SH-SY5Y (cell line): ENCODE measurements around the gene AIF1L.

Experiments
- GATA2 ChIP-seq: IDR thresholded peaks from 2 replicates; pipeline ENCODE4 v1.6.1; 2011; ENCODE audit warnings: mild to moderate bottlenecking, low read depth, low read length
- GATA3 ChIP-seq: IDR thresholded peaks from 2 replicates; pipeline ENCODE4 v1.6.1; 2011; ENCODE audit warnings: low read depth, mild to moderate bottlenecking, low read length, moderate library complexity

AIF1L gene

DNA sequence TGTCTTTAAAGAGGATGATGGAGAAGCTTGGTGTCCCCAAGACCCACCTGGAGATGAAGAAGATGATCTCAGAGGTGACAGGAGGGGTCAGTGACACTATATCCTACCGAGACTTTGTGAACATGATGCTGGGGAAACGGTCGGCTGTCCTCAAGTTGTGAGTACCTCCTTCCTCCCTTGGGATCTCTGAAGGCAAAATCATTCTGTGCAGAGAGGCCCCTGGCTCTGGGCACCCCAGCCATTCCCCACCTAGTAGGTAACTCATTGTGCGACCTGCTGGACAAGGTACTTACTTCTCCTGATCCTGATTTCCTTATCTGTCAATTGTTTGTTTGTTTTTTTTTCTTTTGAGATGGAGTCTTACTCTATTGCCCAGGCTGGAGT lies 21.4 kb downstream of the AIF1L start:
- TF ChIP-seq GATA2: no peak
- TF ChIP-seq GATA3: no peak

DNA sequence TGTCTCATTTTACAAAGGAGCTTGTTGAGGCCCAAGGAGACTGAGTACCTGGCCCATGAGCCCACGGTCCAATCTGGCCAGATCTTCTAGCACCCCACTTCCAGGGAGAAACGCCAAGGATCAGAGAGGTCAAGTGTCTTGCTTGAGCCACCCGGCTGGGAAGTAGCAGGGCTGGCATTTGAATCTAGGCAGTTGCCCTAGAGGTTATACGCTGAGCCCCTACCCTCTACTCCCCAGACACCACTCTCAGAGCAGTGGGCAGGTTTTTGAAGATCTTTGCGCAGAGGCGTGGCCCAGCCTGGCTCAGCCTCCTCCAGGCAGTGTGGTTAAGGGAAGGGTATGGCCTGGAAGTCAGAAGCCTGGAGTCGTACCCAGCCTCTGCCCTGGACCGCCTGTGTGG lies 23.3 kb downstream of the AIF1L start:
- TF ChIP-seq GATA2 (no peak), GATA3 (no peak)

DNA sequence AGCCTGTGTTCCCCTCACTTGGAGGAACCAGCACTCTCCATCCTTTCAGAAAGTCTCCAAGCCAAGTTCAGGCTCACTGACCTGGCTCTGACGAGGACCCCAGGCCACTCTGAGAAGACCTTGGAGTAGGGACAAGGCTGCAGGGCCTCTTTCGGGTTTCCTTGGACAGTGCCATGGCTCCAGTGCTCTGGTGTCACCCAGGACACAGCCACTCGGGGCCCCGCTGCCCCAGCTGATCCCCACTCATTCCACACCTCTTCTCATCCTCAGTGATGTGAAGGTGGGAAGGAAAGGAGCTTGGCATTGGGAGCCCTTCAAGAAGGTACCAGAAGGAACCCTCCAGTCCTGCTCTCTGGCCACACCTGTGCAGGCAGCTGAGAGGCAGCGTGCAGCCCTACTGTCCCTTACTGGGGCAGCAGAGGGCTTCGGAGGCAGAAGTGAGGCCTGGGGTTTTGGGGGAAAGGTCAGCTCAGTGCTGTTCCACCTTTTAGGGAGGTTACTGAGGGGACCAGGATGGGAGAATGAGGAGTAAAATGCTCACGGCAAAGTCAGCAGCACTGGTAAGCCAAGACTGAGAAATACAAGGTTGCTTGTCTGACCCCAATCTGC lies 24.4 kb downstream of the AIF1L start:
- TF ChIP-seq GATA2 (no peak), GATA3 (no peak)

DNA sequence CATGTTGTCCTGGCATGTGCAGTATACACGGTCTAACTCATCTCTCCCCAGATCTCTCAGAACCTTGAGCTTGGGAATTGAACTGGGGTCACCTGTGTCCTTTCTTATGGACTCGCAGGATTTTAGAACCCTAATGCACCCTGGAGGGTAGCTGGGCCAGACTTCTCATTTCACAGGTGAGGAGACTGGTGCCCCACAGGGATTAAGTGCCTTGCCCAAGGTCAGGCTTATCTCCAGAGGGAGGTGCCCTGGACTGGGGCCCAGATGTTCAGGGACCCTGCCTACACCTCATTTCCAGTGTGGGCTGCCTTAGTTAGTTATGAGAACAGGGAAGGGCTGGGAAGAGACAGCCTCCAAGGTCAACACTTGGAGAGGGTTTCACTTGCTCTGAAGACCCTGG lies 25.0 kb downstream of the AIF1L start:
- no peak for TF ChIP-seq GATA3
- no peak for TF ChIP-seq GATA2

DNA sequence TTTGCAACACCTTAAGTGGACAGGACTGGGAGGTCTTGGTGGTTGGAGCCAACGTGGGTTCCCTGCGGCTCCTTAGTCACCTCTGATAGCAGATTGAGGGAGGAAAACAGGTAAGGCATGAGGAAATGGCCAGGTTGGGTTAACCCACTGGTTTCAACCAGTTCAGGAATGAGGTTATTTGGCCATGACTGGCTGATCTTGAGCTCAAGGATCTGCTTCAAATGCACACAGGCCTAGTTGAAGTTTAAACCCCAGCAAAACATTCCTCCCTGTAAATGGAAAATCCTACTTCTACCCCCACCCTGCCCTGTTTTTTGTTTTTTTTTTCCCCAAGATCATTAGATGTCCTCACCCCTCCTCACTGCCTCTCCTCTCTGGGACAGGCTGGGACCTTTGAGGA lies 25.8 kb downstream of the AIF1L start:
- TF ChIP-seq GATA3: no peak
- no peak for TF ChIP-seq GATA2

DNA sequence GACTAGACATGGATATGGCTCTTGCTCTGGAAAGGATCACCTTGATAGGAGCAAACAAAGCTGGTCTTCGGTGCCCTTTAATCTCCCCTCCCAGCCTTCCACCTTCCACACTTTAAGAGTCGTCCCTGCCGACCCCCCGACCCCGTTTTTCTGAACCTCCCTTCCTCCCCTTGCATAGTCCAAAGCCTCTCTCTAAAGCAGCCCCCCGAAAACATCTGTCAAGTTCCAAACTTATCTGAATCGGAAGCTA lies 28.6 kb downstream of the AIF1L start:
- TF ChIP-seq GATA2 (no peak), GATA3 (no peak)

DNA sequence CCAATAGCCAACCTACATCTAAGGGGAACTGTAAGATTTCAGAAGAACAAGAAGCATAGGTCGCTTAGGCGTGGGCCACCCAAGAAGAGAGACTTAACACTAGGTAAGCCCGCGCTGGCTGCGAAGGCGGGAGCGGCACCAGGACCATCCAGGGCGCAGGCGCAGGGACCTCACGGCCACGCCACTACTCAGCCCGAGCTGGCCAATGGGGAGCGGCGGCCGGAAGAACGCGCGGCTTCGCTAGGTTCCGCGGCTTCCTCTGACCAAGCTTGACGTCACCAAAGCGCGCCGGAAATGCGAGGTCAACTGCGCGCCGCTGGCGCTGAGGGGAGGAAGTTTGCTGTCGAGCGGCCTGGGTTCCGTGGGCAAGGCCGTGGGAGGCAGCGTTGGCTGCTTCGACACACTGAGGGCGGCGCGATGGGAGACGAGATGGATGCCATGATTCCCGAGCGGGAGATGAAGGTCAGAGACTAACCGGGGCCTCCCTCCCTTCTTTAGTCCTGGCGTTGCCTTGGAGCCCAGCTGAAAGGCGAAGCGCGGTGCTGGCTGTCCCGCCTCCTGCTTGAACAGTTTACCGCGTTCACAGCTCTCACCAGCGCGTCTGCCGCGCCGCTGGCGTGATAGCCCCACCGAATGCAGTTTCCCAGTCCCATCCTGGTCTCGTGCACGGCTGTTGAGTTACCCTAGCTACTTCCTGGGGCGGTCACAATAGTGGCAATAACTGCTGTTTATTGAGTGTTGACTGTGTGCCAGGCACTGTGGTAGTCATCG lies 29.1 kb downstream of the AIF1L start, which contains the start of gene NUP214:
Gene NUP214, plus strand, starts transcription at position 299 of the 771 bp plus-strand sequence. Its CDS starts 119 bp downstream, at position 418.
- TF ChIP-seq GATA2 (no peak), GATA3 (no peak)

DNA sequence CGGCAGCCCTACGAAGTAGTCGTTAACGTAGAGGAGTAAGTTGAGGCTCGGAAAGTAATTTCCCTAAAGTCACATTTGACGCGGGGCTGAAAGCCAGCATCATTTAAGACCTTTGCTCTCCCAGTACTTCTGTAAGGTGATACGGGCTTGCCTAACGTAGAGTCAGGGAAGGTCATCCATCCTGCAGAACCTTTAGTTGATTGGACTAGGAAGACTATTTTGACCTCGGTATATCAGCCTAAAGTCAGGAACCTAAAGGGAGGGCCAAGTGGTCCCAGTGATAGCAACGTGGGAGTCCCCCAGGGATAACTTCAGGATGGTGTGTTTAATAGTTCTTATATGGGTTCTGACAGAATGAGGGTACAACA lies 29.7 kb downstream of the AIF1L start:
- TF ChIP-seq GATA2 (no peak), GATA3 (no peak)

DNA sequence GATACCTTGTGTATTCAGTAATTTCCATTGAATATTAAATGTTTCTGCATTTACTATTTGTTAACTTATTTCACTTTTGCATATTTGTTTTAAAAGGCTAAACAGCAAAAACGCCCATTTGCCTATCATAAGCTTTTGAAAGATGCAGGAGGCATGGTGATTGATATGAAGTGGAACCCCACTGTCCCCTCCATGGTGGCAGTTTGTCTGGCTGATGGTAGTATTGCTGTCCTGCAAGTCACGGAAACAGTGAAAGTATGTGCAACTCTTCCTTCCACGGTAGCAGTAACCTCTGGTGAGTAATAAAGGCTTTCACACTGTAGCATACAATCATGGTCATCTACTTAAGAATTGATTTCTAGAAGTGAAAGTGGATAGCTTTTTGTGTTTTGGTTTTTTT lies 32.9 kb downstream of the AIF1L start:
- TF ChIP-seq GATA3 (no peak), GATA2 (no peak)

DNA sequence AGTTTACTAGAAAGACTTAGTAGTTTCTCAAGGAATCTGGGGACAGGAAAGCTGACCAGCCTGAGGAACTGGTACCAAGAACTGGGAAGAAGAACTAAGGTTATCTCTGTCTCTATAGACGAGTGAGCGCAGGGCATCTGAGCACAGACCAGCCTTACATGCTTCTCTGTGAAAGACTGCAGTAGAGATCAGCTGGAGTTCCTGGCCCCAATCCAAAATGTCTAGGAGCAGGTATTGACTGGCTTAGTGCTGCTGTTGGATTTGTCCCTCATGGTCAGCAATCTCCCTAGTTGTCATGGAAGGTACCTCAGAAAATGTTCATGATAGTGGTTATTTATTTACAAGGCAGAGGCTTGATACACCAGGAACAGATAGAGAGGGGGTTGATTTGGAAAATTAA lies 42.3 kb downstream of the AIF1L start:
- TF ChIP-seq GATA3: no peak
- TF ChIP-seq GATA2: no peak

DNA sequence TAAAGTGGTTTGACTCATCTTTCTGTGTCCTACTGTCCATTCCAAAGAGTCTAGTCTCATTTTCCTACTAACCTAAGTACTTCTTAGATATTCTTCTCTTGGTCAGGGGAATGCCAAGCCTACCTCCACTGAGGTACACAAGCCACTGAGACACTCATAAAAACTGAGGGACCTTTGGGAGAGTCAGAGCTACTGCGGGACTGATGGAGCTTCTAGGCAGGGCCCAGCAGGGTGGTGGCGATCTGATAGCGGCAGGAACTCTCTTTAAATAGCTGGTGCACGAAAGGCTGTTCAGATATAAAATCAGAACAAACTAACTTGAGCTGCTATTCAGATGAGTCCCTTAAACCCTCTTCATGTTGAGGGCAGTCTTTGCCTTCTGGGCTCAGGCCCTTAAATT lies 43.8 kb downstream of the AIF1L start:
- TF ChIP-seq GATA2 (no peak), GATA3 (no peak)

DNA sequence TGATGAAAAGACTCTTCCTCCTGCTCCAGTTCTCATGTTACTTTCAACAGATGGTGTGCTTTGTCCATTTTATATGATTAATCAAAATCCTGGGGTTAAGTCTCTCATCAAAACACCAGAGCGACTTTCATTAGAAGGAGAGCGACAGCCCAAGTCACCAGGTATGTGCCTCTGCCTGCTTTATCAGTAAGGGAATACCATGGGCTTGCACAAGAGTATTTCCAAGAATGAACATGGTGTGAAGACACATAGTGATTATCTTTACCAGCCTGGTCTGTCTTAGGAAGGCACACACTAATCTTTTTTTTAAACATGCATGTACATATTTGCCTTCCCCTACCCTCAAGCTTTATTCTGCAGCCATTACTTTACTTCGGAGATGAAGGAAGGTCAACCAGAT lies 44.2 kb downstream of the AIF1L start:
- TF ChIP-seq GATA3 (no peak), GATA2 (no peak)

DNA sequence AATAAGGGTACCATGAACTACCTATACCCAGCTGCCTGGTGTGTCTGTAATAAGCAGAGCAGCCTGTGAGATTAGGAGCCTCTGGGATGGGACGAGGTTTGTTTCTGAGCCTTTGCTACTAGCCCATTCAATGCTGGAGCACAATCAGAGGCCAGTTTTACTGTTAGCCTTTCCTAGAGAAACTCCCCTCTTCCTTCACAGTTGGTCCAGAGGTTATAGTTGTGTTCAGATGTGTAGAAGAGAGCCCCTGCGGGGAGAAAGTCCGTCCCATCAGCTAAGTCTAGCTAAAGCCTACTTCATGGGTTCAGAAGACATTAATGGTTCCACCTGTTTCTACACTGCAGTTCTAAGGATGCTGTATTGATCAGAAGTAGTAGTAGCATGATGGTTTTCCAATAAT lies 45.8 kb downstream of the AIF1L start:
- no peak for TF ChIP-seq GATA3
- TF ChIP-seq GATA2: no peak

DNA sequence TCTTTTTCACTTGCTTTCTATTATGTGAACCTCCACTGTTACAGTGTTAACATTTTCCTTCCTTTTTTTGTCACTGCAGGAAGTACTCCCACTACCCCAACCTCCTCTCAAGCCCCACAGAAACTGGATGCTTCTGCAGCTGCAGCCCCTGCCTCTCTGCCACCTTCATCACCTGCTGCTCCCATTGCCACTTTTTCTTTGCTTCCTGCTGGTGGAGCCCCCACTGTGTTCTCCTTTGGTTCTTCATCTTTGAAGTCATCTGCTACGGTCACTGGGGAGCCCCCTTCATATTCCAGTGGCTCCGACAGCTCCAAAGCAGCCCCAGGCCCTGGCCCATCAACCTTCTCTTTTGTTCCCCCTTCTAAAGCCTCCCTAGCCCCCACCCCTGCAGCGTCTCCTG lies 47.9 kb downstream of the AIF1L start:
- TF ChIP-seq GATA3: no peak
- no peak for TF ChIP-seq GATA2

DNA sequence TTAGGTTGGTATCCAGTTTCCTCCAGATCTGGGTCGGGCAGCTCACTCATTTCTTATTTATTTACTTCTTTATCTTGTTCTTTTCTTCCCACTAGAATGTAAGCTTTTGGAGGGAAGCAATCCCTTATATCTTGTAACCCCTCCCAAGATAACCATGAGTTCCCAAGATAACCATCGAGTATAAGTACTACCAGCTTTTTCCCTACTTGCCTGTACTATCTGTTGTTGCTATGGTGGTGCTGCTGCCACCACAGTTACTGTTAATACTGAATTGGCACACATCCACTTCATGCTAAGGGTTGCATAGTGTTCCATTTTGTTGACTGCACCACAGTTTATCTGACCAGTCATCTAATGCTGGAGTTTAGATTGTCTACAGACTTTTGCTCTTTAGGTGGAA lies 48.9 kb downstream of the AIF1L start:
- no peak for TF ChIP-seq GATA2
- TF ChIP-seq GATA3: no peak

DNA sequence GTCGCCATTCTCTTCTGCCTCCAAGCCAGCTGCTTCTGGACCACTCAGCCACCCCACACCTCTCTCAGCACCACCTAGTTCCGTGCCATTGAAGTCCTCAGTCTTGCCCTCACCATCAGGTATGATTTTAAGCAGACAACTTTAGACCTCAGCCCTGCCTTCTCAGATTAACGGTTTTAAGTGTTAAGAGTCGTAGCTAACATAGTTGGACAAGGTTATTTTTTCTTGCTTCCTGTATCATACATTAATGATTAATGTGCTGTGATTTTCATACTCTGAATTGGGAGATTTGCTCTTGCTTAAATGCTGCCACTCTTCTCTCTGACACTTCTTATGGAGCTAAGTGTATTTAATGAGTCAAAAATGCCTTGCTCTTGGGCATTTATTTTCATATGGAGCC lies 49.9 kb downstream of the AIF1L start:
- TF ChIP-seq GATA2 (no peak), GATA3 (no peak)
